Right lobe of liver (tissue), 4 donors: ENCODE data around the gene KCND3.

Source experiments
- POLR2A ChIP-seq: fragments of 450-650 bp; IDR thresholded peaks from one replicate; pipeline ENCODE4 v1.6.1; 2017; ENCODE audit warnings: antibody characterized with exemption, mild to moderate bottlenecking
- TF ChIP-seq, protein P1 (sequence below), 4 donors: fragments of 200-600 bp in 3 of 4; fragments of 450-650 bp in 1 of 4; IDR thresholded peaks; one replicate each; pipeline versions ENCODE4 v1.5.1 to v1.8.0; 2016 to 2022; ENCODE audit warnings: antibody characterized with exemption in 4 of 4, mild to moderate bottlenecking in 2 of 4
- donor health status: DM: no; HTN: no; CAD: no.
- donor health status: DM: no; HTN: no; CAD: no.
- donor health status: DM: no; HTN: yes; CAD: no.

DNA sequence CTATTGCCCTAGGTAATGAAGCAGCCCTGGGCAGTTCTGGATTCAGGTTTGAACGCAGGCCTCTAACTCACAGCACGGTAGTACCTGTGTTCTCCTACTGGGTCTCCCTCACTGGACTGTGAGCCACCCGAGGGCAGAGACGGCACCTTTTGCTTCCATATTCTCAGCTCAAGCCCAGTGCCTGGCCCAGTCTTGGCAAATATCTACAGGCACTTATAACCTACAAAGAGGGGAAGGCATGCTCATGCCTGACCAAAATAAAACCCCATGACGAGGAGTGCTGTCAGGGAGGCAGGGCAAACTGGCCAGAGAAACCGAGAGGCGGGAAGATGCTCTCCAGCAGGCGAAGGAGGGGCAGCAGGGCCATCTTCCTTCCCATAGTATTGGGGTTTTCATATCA, 142.6 kb downstream of the KCND3 start:
- no peak for TF ChIP-seq POLR2A
- TF ChIP-seq, protein P1, sequence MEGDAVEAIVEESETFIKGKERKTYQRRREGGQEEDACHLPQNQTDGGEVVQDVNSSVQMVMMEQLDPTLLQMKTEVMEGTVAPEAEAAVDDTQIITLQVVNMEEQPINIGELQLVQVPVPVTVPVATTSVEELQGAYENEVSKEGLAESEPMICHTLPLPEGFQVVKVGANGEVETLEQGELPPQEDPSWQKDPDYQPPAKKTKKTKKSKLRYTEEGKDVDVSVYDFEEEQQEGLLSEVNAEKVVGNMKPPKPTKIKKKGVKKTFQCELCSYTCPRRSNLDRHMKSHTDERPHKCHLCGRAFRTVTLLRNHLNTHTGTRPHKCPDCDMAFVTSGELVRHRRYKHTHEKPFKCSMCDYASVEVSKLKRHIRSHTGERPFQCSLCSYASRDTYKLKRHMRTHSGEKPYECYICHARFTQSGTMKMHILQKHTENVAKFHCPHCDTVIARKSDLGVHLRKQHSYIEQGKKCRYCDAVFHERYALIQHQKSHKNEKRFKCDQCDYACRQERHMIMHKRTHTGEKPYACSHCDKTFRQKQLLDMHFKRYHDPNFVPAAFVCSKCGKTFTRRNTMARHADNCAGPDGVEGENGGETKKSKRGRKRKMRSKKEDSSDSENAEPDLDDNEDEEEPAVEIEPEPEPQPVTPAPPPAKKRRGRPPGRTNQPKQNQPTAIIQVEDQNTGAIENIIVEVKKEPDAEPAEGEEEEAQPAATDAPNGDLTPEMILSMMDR (IDR thresholded peaks at IDR 0.05): no peak
